Pons (tissue), 1 donor: ENCODE data around the gene PODN.

Source experiments
- DNase-seq: peaks from one replicate; pipeline ENCODE4 v3.0.0-alpha.2; 2016; ENCODE audit warnings: low spot score

Gene PODN

DNA sequence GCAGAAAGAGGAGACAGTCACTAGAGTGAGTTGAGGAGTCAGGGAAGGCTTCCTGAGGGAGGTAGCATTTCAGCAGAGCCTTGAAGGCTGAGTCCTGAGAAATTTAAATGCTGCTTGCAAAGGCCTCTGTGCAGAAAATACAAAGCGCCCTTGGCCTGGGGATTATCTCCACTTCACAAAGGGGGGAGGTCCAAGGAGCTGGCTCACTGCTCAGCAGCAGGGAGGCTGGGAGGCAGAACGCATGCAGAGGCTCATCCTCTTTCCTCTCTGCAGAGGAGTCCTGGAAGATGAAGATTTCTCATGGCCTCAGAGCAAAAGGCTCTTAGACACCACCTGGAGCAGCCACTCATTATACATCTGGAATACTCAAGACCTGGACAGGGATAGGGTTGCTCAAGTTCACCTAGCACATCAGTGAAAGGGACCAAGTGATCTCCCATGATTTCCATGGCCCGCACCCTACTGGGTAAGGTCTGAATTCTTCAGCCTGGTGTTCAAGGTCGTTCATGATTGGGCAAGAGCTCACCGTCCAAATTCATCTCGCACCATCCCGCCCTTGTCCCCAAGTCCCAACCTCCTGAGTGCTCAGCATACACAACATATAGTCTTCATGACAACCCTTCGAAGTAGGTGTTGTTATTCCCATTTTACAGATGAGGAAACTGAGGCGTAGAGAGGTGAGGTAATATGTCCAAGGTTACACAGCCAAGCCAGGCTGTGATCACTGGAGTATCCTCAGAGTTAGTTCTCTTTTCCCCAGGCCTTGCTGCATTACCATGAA lies 71.4 kb downstream of the PODN start:
- no peak for DNase-seq

DNA sequence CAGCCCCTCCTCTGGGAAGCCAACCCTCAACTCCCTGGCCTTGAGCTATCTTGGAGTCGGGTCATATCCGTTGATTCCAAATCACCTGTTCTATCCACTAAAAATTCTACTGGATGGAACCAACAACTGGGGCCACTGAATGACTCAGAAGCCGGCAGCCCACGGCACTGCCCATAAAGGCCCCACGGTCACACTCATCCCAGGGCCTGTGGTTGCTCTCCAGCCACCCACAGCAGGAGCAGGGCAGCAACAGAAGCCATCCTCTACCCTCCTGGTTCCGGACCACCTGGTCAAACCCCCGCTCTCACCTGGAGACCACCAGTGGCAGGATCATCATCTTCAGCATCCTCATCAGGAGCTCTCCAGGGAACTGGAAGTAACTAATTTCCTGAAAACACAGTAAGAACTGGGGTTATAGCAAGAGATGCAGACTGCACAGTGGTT lies 72.1 kb downstream of the PODN start:
- DNase-seq: no peak
